HCT116 (cell line): ENCODE results near the gene SLC30A10. TPM values are rescaled to one million over a fixed set of nuclear protein-coding genes. Genes with fewer than 3 reads are reported as not detected.

ENCODE experiments used
- ATAC-seq: fragments of 200-7000 bp; cut with Tn5 transposase; 2 replicates; pipeline ENCODE4 v1.9.1; 2020; ENCODE audit warnings: mild to moderate bottlenecking, moderate library complexity
- BruUV-seq: library from RNA; stranded (reverse); fragments of 400-500 nt; replicated peaks from 2 replicates; lab custom pipeline; 2021; lab: Mats Ljungman, UMichigan
- CTCF ChIA-PET: fragments of 300-600 bp; sonication (Branson Sonifier 250); formaldehyde crosslinking; loops from one replicate; lab custom pipeline; 2021; ENCODE audit warnings: antibody characterized with exemption; lab: Charles Lee
- POLR2A ChIA-PET: fragments of 300-600, 350-600 bp; sonication (Branson Sonifier 250); formaldehyde crosslinking; loops from one replicate; lab custom pipeline; 2021; ENCODE audit warnings: antibody characterized with exemption; lab: Charles Lee
- RAD21 ChIA-PET, 2 experiments: fragments of 300-600 bp; sonication (Branson Sonifier 250); formaldehyde crosslinking; loops; one replicate each; lab custom pipeline; 2023; ENCODE audit warnings: low total read pairs in 2 of 2; ENCODE audit not compliant: uncharacterized antibody in 2 of 2, unreplicated experiment in 2 of 2, low non-redundant PET in 1 of 2; lab: Charles Lee
- DNase-seq: peaks from one replicate; pipeline ENCODE4 v3.0.0-alpha.2; 2010; ENCODE audit warnings: low read depth, low spot score
- H2AFZ ChIP-seq: fragments of 200-600 bp; shearing (Covaris generic), sonication (generic); 2 replicates; pipeline ENCODE4 v1.6.1; 2017; ENCODE audit warnings: low read depth, mixed run types, mixed read lengths, antibody characterized with exemption, low read length; ENCODE audit not compliant: poor library complexity, severe bottlenecking
- H3K27ac ChIP-seq: 2 replicates; pipeline ENCODE4 v1.5.1; 2012; ENCODE audit warnings: low read depth, low read length
- H3K27me3 ChIP-seq: fragments of 200-600 bp; sonication (generic); 2 replicates; pipeline ENCODE4 v1.6.1; 2016; ENCODE audit warnings: mixed run types, low read length, mixed read lengths; ENCODE audit not compliant: insufficient read depth
- H3K36me3 ChIP-seq, 2 experiments: fragments of 200-500 bp in 1 of 2; fragments of 200-600 bp in 1 of 2; sonication (Bioruptor generic) in 1 of 2; sonication (generic) in 1 of 2; 2 replicates each; pipeline versions ENCODE4 v1.5.1 to v1.6.1; 2014 to 2016; ENCODE audit warnings: low read length in 2 of 2, inconsistent platforms in 1 of 2, mixed read lengths in 1 of 2, mixed run types in 1 of 2; ENCODE audit not compliant: insufficient read depth in 2 of 2, control insufficient read depth in 1 of 2
- H3K4me1 ChIP-seq, 2 experiments: fragments of 200-600 bp in 1 of 2; sonication (generic) in 1 of 2; 2 replicates each; pipeline versions ENCODE4 v1.5.1 to v1.6.1; 2012 to 2017; ENCODE audit warnings: low read length in 2 of 2, inconsistent platforms in 1 of 2, mild to moderate bottlenecking in 1 of 2, mixed read lengths in 1 of 2, mixed run types in 1 of 2, moderate library complexity in 1 of 2; ENCODE audit not compliant: insufficient read depth in 2 of 2, control insufficient read depth in 1 of 2
- H3K4me2 ChIP-seq: fragments of 200-600 bp; sonication (generic); 2 replicates; pipeline ENCODE4 v1.6.1; 2017; ENCODE audit warnings: mixed run types, low read length, mixed read lengths
- H3K4me3 ChIP-seq, 2 experiments: fragments of 200-600 bp in 1 of 2; sonication (generic) in 1 of 2; replicated peaks in 1 of 2; 2 replicates each; pipeline ENCODE4 v1.5.1; 2011 to 2016; ENCODE audit warnings: low read length in 2 of 2, control low read depth in 1 of 2, low read depth in 1 of 2, mild to moderate bottlenecking in 1 of 2, mixed read lengths in 1 of 2, mixed run types in 1 of 2
- H3K79me2 ChIP-seq: fragments of 200-600 bp; sonication (generic); 2 replicates; pipeline ENCODE4 v1.6.1; 2017; ENCODE audit warnings: mild to moderate bottlenecking, mixed run types, low read length, moderate library complexity, mixed read lengths; ENCODE audit not compliant: insufficient read depth
- H3K9ac ChIP-seq: fragments of 200-600 bp; sonication (generic); 2 replicates; pipeline ENCODE4 v1.6.1; 2016; ENCODE audit warnings: low read length, mixed read lengths
- H3K9me2 ChIP-seq: fragments of 200-600 bp; sonication (generic), shearing (Covaris generic); 2 replicates; pipeline ENCODE4 v1.6.1; 2017; ENCODE audit warnings: mixed run types, mild to moderate bottlenecking, moderate library complexity; ENCODE audit not compliant: insufficient read depth
- H3K9me3 ChIP-seq, 2 experiments: fragments of 200-500 bp in 1 of 2; fragments of 200-600 bp in 1 of 2; sonication (Bioruptor generic) in 1 of 2; sonication (generic) in 1 of 2; 2 replicates each; pipeline ENCODE4 v1.6.1; 2014 to 2017; ENCODE audit warnings: low read length in 2 of 2, mixed read lengths in 2 of 2, inconsistent platforms in 1 of 2, low read depth in 1 of 2, mild to moderate bottlenecking in 1 of 2, mixed run types in 1 of 2, moderate library complexity in 1 of 2; ENCODE audit not compliant: control insufficient read depth in 1 of 2, insufficient read depth in 1 of 2
- H4K20me1 ChIP-seq: fragments of 200-600 bp; sonication (generic), shearing (Covaris generic); 2 replicates; pipeline ENCODE4 v1.6.1; 2017; ENCODE audit warnings: mixed run types, mild to moderate bottlenecking, moderate library complexity; ENCODE audit not compliant: insufficient read depth
- CBX3 ChIP-seq: IDR thresholded peaks from 2 replicates; pipeline ENCODE4 v1.6.1; 2012; ENCODE audit warnings: low read depth
- EGR1 ChIP-seq: IDR thresholded peaks from 2 replicates; pipeline ENCODE4 v1.6.1; 2012; ENCODE audit warnings: low read depth
- ELF1 ChIP-seq: IDR thresholded peaks from 2 replicates; pipeline ENCODE4 v1.6.1; 2012; ENCODE audit warnings: low read depth, borderline replicate concordance
- FOSL1 ChIP-seq: IDR thresholded peaks from 2 replicates; pipeline ENCODE4 v1.6.1; 2012; ENCODE audit warnings: low read depth
- JUND ChIP-seq: IDR thresholded peaks from 2 replicates; pipeline ENCODE4 v1.6.1; 2012
- POLR2A ChIP-seq: IDR thresholded peaks from 2 replicates; pipeline ENCODE4 v1.7.0; 2011; ENCODE audit warnings: borderline replicate concordance; ENCODE audit not compliant: insufficient read depth, insufficient read length; ENCODE audit errors: extremely low read depth
- RAD21 ChIP-seq: IDR thresholded peaks from 2 replicates; pipeline ENCODE4 v1.6.1; 2012; ENCODE audit warnings: low read depth, mild to moderate bottlenecking
- REST ChIP-seq: IDR thresholded peaks from 2 replicates; pipeline ENCODE4 v1.6.1; 2012; ENCODE audit warnings: low read depth
- SIN3A ChIP-seq: IDR thresholded peaks from 2 replicates; pipeline ENCODE4 v1.6.1; 2012; ENCODE audit warnings: low read depth
- SRF ChIP-seq: IDR thresholded peaks from 2 replicates; pipeline ENCODE4 v1.6.1; 2012; ENCODE audit warnings: low read depth
- TCF7L2 ChIP-seq: IDR thresholded peaks from 2 replicates; pipeline ENCODE4 v1.7.0; 2011; ENCODE audit warnings: borderline replicate concordance, inconsistent platforms; ENCODE audit not compliant: insufficient read depth, insufficient read length; ENCODE audit errors: extremely low read depth
- ZBTB33 ChIP-seq: IDR thresholded peaks from 2 replicates; pipeline ENCODE4 v1.6.1; 2011; ENCODE audit warnings: mild to moderate bottlenecking, low read length, moderate library complexity; ENCODE audit not compliant: insufficient replicate concordance; ENCODE audit errors: extremely low read depth
- ZFX ChIP-seq: fragments of 450-650 bp; IDR thresholded peaks from 2 replicates; pipeline ENCODE4 v1.6.1; 2017
- ZNF274 ChIP-seq: fragments of 200-500 bp; sonication (Bioruptor generic); IDR thresholded peaks from 2 replicates; pipeline ENCODE4 v1.6.1; 2014; ENCODE audit warnings: mild to moderate bottlenecking, low read depth, low read length, inconsistent platforms
- intact Hi-C: fragments of 100-400 bp; cut with micrococcal nuclease; formaldehyde crosslinking; loops from 2 replicates; pipeline ENCODE4 v1.10.0; 2022
- total RNA-seq: library from RNA; stranded (reverse); gene quantifications from one replicate; pipeline ENCODE4 v1.2.1, GENCODE V29; 2021; ENCODE audit not compliant: unreplicated experiment
- TF ChIP-seq, protein P1 (sequence below): IDR thresholded peaks from 2 replicates; pipeline ENCODE4 v1.6.1; 2012
- TF ChIP-seq, protein P2 (sequence below): IDR thresholded peaks from 2 replicates; pipeline ENCODE4 v1.6.1; 2012
- TF ChIP-seq, protein P3 (sequence below), 3 experiments: fragments of 200-600 bp in 1 of 3; sonication (generic) in 1 of 3; IDR thresholded peaks in 2 of 3; conservative IDR thresholded peaks in 1 of 3; 2 replicates each; pipeline ENCODE4 v1.5.1; 2012 to 2017; ENCODE audit warnings: low read depth in 2 of 3, low read length in 2 of 3, antibody characterized with exemption in 1 of 3, borderline replicate concordance in 1 of 3, control low read depth in 1 of 3, mild to moderate bottlenecking in 1 of 3, mixed read lengths in 1 of 3, mixed run types in 1 of 3, moderate library complexity in 1 of 3; ENCODE audit not compliant: insufficient read depth in 1 of 3

Gene SLC30A10
- total RNA-seq, 1 experiment from 2014 or later = 0.15 TPM

- no peak for TF ChIP-seq ZBTB33
- TF ChIP-seq CBX3 = peak; percentile 93
Observed at GRCh38 chr1:219917851-219918466, 10.4 kb downstream of the SLC30A10 start (continued).

DNA sequence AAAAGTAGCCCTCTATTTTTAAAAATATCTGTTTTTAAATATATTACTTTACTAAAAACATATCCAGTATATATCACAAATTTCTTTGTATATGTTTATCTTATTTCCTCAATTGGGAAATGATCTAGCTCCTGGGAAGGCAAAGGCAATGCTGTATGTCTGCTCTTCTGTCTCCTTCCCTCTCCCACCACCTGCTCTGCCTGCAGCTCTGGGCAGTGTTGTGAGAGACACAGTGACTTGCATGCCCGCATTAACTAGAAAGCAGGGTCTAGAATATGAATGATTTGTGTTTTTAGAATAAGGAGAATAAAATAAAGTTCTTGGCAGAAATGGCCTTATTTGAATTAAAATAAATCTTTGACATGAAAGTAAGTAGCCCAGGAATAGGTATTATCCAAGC lies 11.1 kb downstream of the SLC30A10 start:
- no peak; the same call in 1 of the 2 replicates for ATAC-seq
- ChIA-PET POLR2A (no interaction called here), CTCF (no interaction called here), RAD21 (no interaction called here)
- Histone ChIP-seq H3K36me3 (no peaks in the 10 kb centered on the region), H3K27ac (no peak overlapping the region), H4K20me1 (no peaks in the 10 kb centered on the region), H3K9me2 (no peaks in the 10 kb centered on the region), H3K79me2 (no peaks in the 10 kb centered on the region), H3K4me3 (0 out of 4 replicates have a peak overlapping the region, but pooled peaks of 1 of the 2 experiments have one; percentile 5), H3K4me2 (peak overlapping the region; percentile 65), H2AFZ (peak overlapping the region; percentile 91), H3K4me1 (peaks cover 8 to 15% of the 10 kb centered on the region in 2 experiments), H3K27me3 (peaks cover 9% of the 10 kb centered on the region; the same call in 1 of the 2 replicates), H3K9me3 (no peaks in the 10 kb centered on the region), H3K9ac (no peak overlapping the region)
- DNase-seq = no peak
- TF ChIP-seq POLR2A (no peak), ZFX (no peak), FOSL1 (no peak), REST (no peak), EGR1 (no peak), SIN3A (no peak), RAD21 (no peak), JUND (no peak), SRF (no peak), TCF7L2 (no peak), ELF1 (no peak), ZNF274 (no peak)
- TF ChIP-seq, protein P1, sequence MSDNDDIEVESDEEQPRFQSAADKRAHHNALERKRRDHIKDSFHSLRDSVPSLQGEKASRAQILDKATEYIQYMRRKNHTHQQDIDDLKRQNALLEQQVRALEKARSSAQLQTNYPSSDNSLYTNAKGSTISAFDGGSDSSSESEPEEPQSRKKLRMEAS = no peak
- TF ChIP-seq, protein P2, sequence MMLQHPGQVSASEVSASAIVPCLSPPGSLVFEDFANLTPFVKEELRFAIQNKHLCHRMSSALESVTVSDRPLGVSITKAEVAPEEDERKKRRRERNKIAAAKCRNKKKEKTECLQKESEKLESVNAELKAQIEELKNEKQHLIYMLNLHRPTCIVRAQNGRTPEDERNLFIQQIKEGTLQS = no peak
- TF ChIP-seq, protein P3, sequence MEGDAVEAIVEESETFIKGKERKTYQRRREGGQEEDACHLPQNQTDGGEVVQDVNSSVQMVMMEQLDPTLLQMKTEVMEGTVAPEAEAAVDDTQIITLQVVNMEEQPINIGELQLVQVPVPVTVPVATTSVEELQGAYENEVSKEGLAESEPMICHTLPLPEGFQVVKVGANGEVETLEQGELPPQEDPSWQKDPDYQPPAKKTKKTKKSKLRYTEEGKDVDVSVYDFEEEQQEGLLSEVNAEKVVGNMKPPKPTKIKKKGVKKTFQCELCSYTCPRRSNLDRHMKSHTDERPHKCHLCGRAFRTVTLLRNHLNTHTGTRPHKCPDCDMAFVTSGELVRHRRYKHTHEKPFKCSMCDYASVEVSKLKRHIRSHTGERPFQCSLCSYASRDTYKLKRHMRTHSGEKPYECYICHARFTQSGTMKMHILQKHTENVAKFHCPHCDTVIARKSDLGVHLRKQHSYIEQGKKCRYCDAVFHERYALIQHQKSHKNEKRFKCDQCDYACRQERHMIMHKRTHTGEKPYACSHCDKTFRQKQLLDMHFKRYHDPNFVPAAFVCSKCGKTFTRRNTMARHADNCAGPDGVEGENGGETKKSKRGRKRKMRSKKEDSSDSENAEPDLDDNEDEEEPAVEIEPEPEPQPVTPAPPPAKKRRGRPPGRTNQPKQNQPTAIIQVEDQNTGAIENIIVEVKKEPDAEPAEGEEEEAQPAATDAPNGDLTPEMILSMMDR (IDR thresholded peaks at IDR 0.05 in 2 of 3, conservative IDR thresholded peaks at IDR 0.05 in 1 of 3; ENCODE audit: borderline replicate concordance in 1 of 3, insufficient read depth in 1 of 3, low read depth in 2 of 3, low read length in 2 of 3) = no peak
- BruUV-seq = no TSS peak
- intact Hi-C loops = no loop called here
